OCI-LY7 (cell line): ENCODE measurements around the gene C16orf54. TPM values are rescaled to one million over a fixed set of nuclear protein-coding genes. Genes with fewer than 3 reads are reported as not detected.
"Not testable (repeated sequence)": the region's sequence is repeated elsewhere in the genome, so short reads cannot be mapped to it uniquely, and the experiment has no call there.

Experiments used
- BruUV-seq: library from RNA; stranded (reverse); fragments of 400-500 nt; replicated peaks from 2 replicates; lab custom pipeline; 2021; lab: Mats Ljungman, UMichigan
- CTCF ChIA-PET: fragments of 300-600 bp; sonication (Branson Sonifier 250); formaldehyde crosslinking; loops from one replicate; lab custom pipeline; 2022; ENCODE audit warnings: antibody characterized with exemption; ENCODE audit not compliant: unreplicated experiment; lab: Charles Lee
- POLR2A ChIA-PET: fragments of 300-600 bp; sonication (Branson Sonifier 250); formaldehyde crosslinking; loops from one replicate; lab custom pipeline; 2022; ENCODE audit warnings: antibody characterized with exemption; lab: Charles Lee
- DNase-seq: peaks from one replicate; pipeline ENCODE4 v3.0.0-alpha.2; 2015; ENCODE audit warnings: low spot score
- H2AFZ ChIP-seq: fragments of 200-600 bp; sonication (generic), shearing (Covaris generic); 2 replicates; pipeline ENCODE4 v1.6.1; 2014; ENCODE audit warnings: mild to moderate bottlenecking, antibody characterized with exemption, low read length, moderate library complexity
- H3K27ac ChIP-seq: fragments of 200-600 bp; sonication (generic); 2 replicates; pipeline ENCODE4 v1.5.1; 2014; ENCODE audit warnings: mixed run types, low read depth, mild to moderate bottlenecking, moderate library complexity, low read length, inconsistent platforms; ENCODE audit not compliant: poor library complexity, severe bottlenecking
- H3K36me3 ChIP-seq: fragments of 200-600 bp; sonication (generic); 2 replicates; pipeline ENCODE4 v1.6.1; 2014; ENCODE audit warnings: mild to moderate bottlenecking, antibody characterized with exemption, low read length, moderate library complexity, mixed read lengths; ENCODE audit not compliant: insufficient read depth
- H3K4me1 ChIP-seq: fragments of 200-600 bp; sonication (generic); 2 replicates; pipeline ENCODE4 v1.5.1; 2014; ENCODE audit warnings: mild to moderate bottlenecking, low read length; ENCODE audit not compliant: insufficient read depth, poor library complexity, severe bottlenecking
- H3K4me2 ChIP-seq: fragments of 200-600 bp; sonication (generic); 2 replicates; pipeline ENCODE4 v1.6.1; 2014; ENCODE audit warnings: mild to moderate bottlenecking, low read length
- H3K4me3 ChIP-seq: fragments of 200-600 bp; sonication (generic); 2 replicates; pipeline ENCODE4 v1.5.1; 2014; ENCODE audit warnings: mild to moderate bottlenecking, low read depth, low read length; ENCODE audit not compliant: poor library complexity, severe bottlenecking
- H3K79me2 ChIP-seq: fragments of 200-600 bp; sonication (generic); 2 replicates; pipeline ENCODE4 v1.6.1; 2016; ENCODE audit warnings: low read depth, mild to moderate bottlenecking, low read length, moderate library complexity, mixed read lengths; ENCODE audit not compliant: insufficient read depth
- H3K9me2 ChIP-seq: fragments of 200-600 bp; sonication (generic); 2 replicates; pipeline ENCODE4 v1.6.1; 2016; ENCODE audit warnings: mild to moderate bottlenecking, low read length, mixed read lengths; ENCODE audit not compliant: insufficient read depth
- H3K9me3 ChIP-seq: fragments of 200-600 bp; sonication (generic); 2 replicates; pipeline ENCODE4 v1.6.1; 2014; ENCODE audit warnings: mild to moderate bottlenecking, mixed run types, low read length, mixed read lengths
- H4K20me1 ChIP-seq: fragments of 200-600 bp; sonication (generic); 2 replicates; pipeline ENCODE4 v1.6.1; 2014; ENCODE audit warnings: mild to moderate bottlenecking, antibody characterized with exemption, low read length, moderate library complexity, mixed read lengths; ENCODE audit not compliant: insufficient read depth
- CTCF ChIP-seq: fragments of 200-600 bp; sonication (generic); conservative IDR thresholded peaks from 2 replicates; pipeline ENCODE4 v1.5.1; 2014; ENCODE audit warnings: mild to moderate bottlenecking, antibody characterized with exemption, low read length, moderate library complexity, mixed read lengths
- EZH2phosphoT487 ChIP-seq: fragments of 200-600 bp; sonication (generic); IDR thresholded peaks from 2 replicates; pipeline ENCODE4 v1.6.1; 2018; ENCODE audit warnings: low read depth, borderline replicate concordance, mild to moderate bottlenecking, mixed run types, antibody characterized with exemption, low read length, moderate library complexity, mixed read lengths
- intact Hi-C: fragments of 100-400 bp; cut with micrococcal nuclease; formaldehyde crosslinking; loops from one replicate; pipeline ENCODE4 v1.10.0; 2022; ENCODE audit not compliant: unreplicated experiment
- total RNA-seq, 2 experiments: library from RNA; depleted of rRNA in 1 of 2; stranded (reverse); fragments of >200 nt in 1 of 2; shearing (Covaris generic) in 1 of 2; gene quantifications; 2 replicates each; pipeline ENCODE4 v1.2.3, GENCODE V29; 2014 to 2022

C16orf54 gene
- total RNA-seq, 2 experiments from 2014 or later = 0.32 TPM; not detected in 1

DNA sequence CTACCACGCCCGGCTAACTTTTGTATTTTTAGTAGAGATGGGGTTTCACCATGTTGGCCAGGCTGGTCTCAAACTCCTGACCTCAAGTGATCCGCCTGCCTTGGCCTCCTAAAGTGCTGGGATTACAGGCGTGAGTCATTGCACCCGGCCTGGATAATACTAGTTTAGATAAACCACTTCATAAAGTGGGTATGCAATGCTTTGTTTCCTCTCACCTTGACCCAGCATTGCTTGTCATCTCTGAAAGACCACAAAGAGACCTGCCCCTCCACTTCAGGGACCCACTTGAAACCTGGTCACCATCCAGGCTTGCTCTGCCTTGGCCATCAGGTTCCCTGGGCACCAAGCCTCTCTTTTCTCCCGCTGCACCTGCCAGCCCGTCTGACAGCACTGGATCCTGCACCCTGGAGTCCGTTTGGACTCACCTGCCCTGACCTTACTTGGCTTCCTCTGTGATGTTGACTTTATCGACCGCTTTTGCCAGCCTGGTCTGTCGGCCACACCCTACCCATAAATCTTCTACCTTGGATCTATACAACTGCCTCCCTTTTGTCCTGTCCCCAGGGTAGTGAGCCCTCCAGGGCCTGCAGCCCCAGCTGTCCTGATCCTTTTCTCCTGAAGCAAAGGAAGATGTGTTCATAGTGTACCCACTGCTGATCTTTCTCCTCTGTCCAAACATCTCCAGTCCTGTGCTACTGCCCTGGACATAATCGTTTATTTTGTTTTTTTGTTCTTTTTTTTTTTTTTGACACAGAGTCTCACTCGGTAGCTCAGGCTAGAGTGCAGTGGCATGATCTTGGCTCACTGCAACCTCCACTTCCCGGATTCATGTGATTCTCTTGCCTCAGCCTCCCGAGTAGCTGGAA lies 19.6 kb upstream of the C16orf54 start:
- Histone ChIP-seq H3K9me2 (no peaks in the 10 kb centered on the region), H3K4me3 (no peak overlapping the region), H3K79me2 (no peaks in the 10 kb centered on the region), H3K4me1 (no peaks in the 10 kb centered on the region), H3K27ac (no peak overlapping the region), H3K4me2 (no peak overlapping the region), H2AFZ (no peak overlapping the region), H3K36me3 (no peaks in the 10 kb centered on the region), H4K20me1 (no peaks in the 10 kb centered on the region), H3K9me3 (no peaks in the 10 kb centered on the region)
- POLR2A ChIA-PET = interaction anchor here (0.6 to 1.3 kb wide), 2 partner anchors 24 to 74 kb away, joined by 3 read pairs; no protein-coding TSS in a partner anchor
- no peak for DNase-seq
- intact Hi-C loops = no loop called here
- CTCF ChIA-PET = no interaction called here
- BruUV-seq = no TSS peak
- TF ChIP-seq CTCF (no peak), EZH2phosphoT487 (no peak)

DNA sequence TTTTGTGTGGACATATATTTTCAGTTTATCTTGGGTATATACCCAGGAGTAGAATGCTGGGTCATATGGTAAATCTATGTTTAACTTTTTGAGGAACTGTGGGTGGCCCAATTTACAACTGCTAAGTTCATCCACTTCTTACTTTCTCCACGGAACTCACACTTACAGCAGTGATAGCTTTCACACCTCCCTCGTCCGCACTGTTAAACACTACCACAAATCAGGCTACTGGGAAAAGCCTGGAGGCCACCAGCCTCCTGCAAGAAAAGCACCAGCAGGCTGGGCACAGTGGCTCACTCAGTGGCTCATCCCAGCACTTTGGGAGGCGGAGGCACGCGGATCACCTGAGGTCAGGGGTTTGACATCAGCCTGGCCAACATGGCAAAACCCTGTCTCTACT lies 17.5 kb upstream of the C16orf54 start:
- Histone ChIP-seq H3K9me2 (no peaks in the 10 kb centered on the region), H3K4me3 (no peak overlapping the region), H2AFZ (no peak overlapping the region), H4K20me1 (no peaks in the 10 kb centered on the region), H3K27ac (no peak overlapping the region), H3K4me2 (no peak overlapping the region), H3K36me3 (no peaks in the 10 kb centered on the region), H3K9me3 (no peaks in the 10 kb centered on the region), H3K79me2 (no peaks in the 10 kb centered on the region), H3K4me1 (no peaks in the 10 kb centered on the region)
- no TSS peak for BruUV-seq
- POLR2A ChIA-PET = interaction anchor here (0.6 kb wide), 2 partner anchors 12 to 106 kb away, joined by 3 to 7 read pairs; no protein-coding TSS in a partner anchor
- intact Hi-C loops = no loop called here
- CTCF ChIA-PET = no interaction called here
- no peak for DNase-seq
- no peak for TF ChIP-seq EZH2phosphoT487
- no peak for TF ChIP-seq CTCF

GRCh38 chr16:29761882-29762281 lies 16.1 kb upstream of the C16orf54 start:
- Histone ChIP-seq H3K36me3 (no peaks in the 10 kb centered on the region), H3K4me1 (no peaks in the 10 kb centered on the region), H3K4me2 (no peak overlapping the region), H3K79me2 (no peaks in the 10 kb centered on the region), H3K27ac (no peak overlapping the region), H3K4me3 (no peak overlapping the region), H2AFZ (no peak overlapping the region), H4K20me1 (no peaks in the 10 kb centered on the region), H3K9me3 (no peaks in the 10 kb centered on the region), H3K9me2 (no peaks in the 10 kb centered on the region)
- intact Hi-C loops = no loop called here
- BruUV-seq = no TSS peak
- ChIA-PET CTCF (no interaction called here), POLR2A (interaction anchor here (0.7 kb wide), 1 partner anchor 63 kb away, joined by 4 read pairs; no protein-coding TSS in a partner anchor)
- no peak for DNase-seq
- no peak for TF ChIP-seq EZH2phosphoT487
- no peak for TF ChIP-seq CTCF

DNA sequence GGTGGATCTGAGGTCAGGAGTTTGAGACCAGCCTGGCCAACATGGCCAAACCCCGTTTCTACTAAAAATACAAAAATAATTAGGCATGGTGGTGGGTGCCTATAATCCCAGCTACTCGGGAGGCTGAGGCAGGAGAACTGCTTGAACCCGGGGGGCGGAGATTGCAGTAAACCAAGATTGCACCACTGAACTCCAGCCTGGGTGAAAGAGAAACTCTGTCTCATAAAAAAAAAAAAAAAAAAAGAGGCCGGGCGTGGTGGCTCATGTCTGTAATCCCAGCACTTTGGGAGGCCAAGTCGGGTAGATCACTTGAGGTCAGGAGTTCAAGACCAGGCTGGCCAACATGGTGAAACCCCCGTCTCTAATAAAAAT lies 15.5 kb upstream of the C16orf54 start:
- BruUV-seq, H4K20me1 ChIP-seq, POLR2A ChIA-PET, H3K4me1 ChIP-seq, H3K9me3 ChIP-seq, H3K4me3 ChIP-seq, H3K27ac ChIP-seq, H2AFZ ChIP-seq, CTCF ChIA-PET, DNase-seq, H3K79me2 ChIP-seq, H3K36me3 ChIP-seq, intact Hi-C loops, H3K9me2 ChIP-seq, H3K4me2 ChIP-seq: not testable (repeated sequence)
